HepG2 (cell line): ENCODE results near the gene HAP1. TPM values are rescaled to one million over a fixed set of nuclear protein-coding genes. Genes with fewer than 3 reads are reported as not detected.

Experiments
- AGO2 ChIP-seq: fragments of 200-400 bp; formaldehyde crosslinking; optimal IDR thresholded peaks from 2 replicates; pipeline ENCODE3; 2017; ENCODE audit warnings: mild to moderate bottlenecking, low read depth, low read length, moderate library complexity
- ATAD3A ChIP-seq: sonication (generic); formaldehyde crosslinking; IDR thresholded peaks from 2 replicates; pipeline ENCODE4 v1.4.0; 2020; ENCODE audit warnings: missing genetic modification reagents
- CEBPZ ChIP-seq: IDR thresholded peaks from 2 replicates; pipeline ENCODE4 v1.6.1; 2012; ENCODE audit warnings: low read length, improper control_type of control experiment
- DNMT3B ChIP-seq: conservative IDR thresholded peaks from 2 replicates; pipeline ENCODE4 v1.6.1; 2016; ENCODE audit warnings: missing biosample characterization, control low read depth
- FOXK2 ChIP-seq: fragments of 450-650 bp; IDR thresholded peaks from 2 replicates; pipeline ENCODE4 v1.6.1; 2016
- FOXP1 ChIP-seq, 2 experiments: fragments of 450-650 bp in 1 of 2; IDR thresholded peaks; 2 replicates each; pipeline ENCODE4 v1.6.1; 2017 to 2018; ENCODE audit warnings: antibody characterized with exemption in 1 of 2
- HES4 ChIP-seq: sonication (generic); formaldehyde crosslinking; IDR thresholded peaks from 2 replicates; pipeline ENCODE4 v1.9.0; 2021; ENCODE audit warnings: mild to moderate bottlenecking, missing genetic modification reagents, borderline replicate concordance
- KLF12 ChIP-seq: sonication (generic); formaldehyde crosslinking; IDR thresholded peaks from 2 replicates; pipeline ENCODE4 v1.4.0; 2020; ENCODE audit warnings: missing genetic modification reagents, borderline replicate concordance
- MBNL3 ChIP-seq: fragments of 250-450 bp; sonication (Bioruptor Pico); conservative IDR thresholded peaks from 2 replicates; pipeline ENCODE4 v1.8.0; 2022; ENCODE audit warnings: mild to moderate bottlenecking, inconsistent platforms
- MLX ChIP-seq: IDR thresholded peaks from 2 replicates; pipeline ENCODE4 v1.6.1; 2016
- NPAS2 ChIP-seq: sonication (generic); formaldehyde crosslinking; IDR thresholded peaks from 2 replicates; pipeline ENCODE4 v1.8.0; 2022; ENCODE audit warnings: mild to moderate bottlenecking, missing genetic modification reagents, borderline replicate concordance
- PHF8 ChIP-seq: sonication (generic); formaldehyde crosslinking; IDR thresholded peaks from 2 replicates; pipeline ENCODE4 v1.5.0; 2020; ENCODE audit warnings: missing genetic modification reagents
- PTBP1 ChIP-seq: fragments of 200-400 bp; formaldehyde crosslinking; IDR thresholded peaks from 2 replicates; pipeline ENCODE4 v1.6.1; 2018; ENCODE audit warnings: low read length, low read depth; ENCODE audit not compliant: poor library complexity, severe bottlenecking
- RELA ChIP-seq: sonication (generic); formaldehyde crosslinking; IDR thresholded peaks from 2 replicates; pipeline ENCODE4 v1.4.0; 2020; ENCODE audit warnings: missing genetic modification reagents
- REXO4 ChIP-seq: sonication (generic); formaldehyde crosslinking; IDR thresholded peaks from 2 replicates; pipeline ENCODE4 v1.8.0; 2022; ENCODE audit warnings: missing genetic modification reagents, mild to moderate bottlenecking, borderline replicate concordance
- SETDB1 ChIP-seq: sonication (generic); formaldehyde crosslinking; IDR thresholded peaks from 2 replicates; pipeline ENCODE4 v1.5.1; 2020; ENCODE audit warnings: missing genetic modification reagents, mild to moderate bottlenecking, borderline replicate concordance
- SUZ12 ChIP-seq: fragments of 150-350 bp; IDR thresholded peaks from 2 replicates; pipeline ENCODE4 v1.6.1; 2014; ENCODE audit warnings: low read depth, low read length
- ZBTB7B ChIP-seq: sonication (generic); formaldehyde crosslinking; IDR thresholded peaks from 2 replicates; pipeline ENCODE4 v1.4.0; 2020; ENCODE audit warnings: missing genetic modification reagents
- ZKSCAN8 ChIP-seq: IDR thresholded peaks from 2 replicates; pipeline ENCODE4 v1.6.1; 2016; ENCODE audit warnings: borderline replicate concordance, missing genetic modification reagents, missing compliant biosample characterization
- ZNF24 ChIP-seq: fragments of 450-650 bp; IDR thresholded peaks from 2 replicates; pipeline ENCODE4 v1.6.1; 2017; ENCODE audit warnings: antibody characterized with exemption, mild to moderate bottlenecking
- ZNF30 ChIP-seq: sonication (generic); formaldehyde crosslinking; IDR thresholded peaks from 2 replicates; pipeline ENCODE4 v1.5.0; 2020; ENCODE audit warnings: mild to moderate bottlenecking, missing genetic modification reagents
- ZNF512 ChIP-seq: sonication (generic); formaldehyde crosslinking; IDR thresholded peaks from 2 replicates; pipeline ENCODE4 v1.4.0; 2020; ENCODE audit warnings: mild to moderate bottlenecking, missing genetic modification reagents
- ZNF567 ChIP-seq: sonication (generic); formaldehyde crosslinking; IDR thresholded peaks from 2 replicates; pipeline ENCODE4 v1.8.1; 2023; ENCODE audit warnings: mild to moderate bottlenecking, missing genetic modification reagents, borderline replicate concordance
- ZNF629 ChIP-seq: sonication (generic); formaldehyde crosslinking; conservative IDR thresholded peaks from 2 replicates; pipeline ENCODE4 v1.5.0; 2020; ENCODE audit warnings: missing genetic modification reagents
- ZNF670 ChIP-seq: sonication (generic); formaldehyde crosslinking; IDR thresholded peaks from 2 replicates; pipeline ENCODE4 v1.8.0; 2022; ENCODE audit warnings: mild to moderate bottlenecking, missing genetic modification reagents, borderline replicate concordance
- ZNF773 ChIP-seq: sonication (generic); formaldehyde crosslinking; IDR thresholded peaks from 2 replicates; pipeline ENCODE4 v1.4.0; 2020; ENCODE audit warnings: missing genetic modification reagents, borderline replicate concordance
- polyA plus RNA-seq, 8 experiments: library from polyadenylated mRNA; depleted of rRNA in 3 of 8; stranded (reverse) in 7 of 8; unstranded in 1 of 8; fragments of >200 nt; fragmentation: Illumina TruSeq in 4 of 8; extraction: Trizol in 4 of 8; gene quantifications; 2 replicates each; pipeline versions ENCODE4 v1.2.1 to v1.2.3, GENCODE V29; 2011 to 2016; ENCODE audit warnings: low read depth in 4 of 8, missing spikeins in 1 of 8, mixed read lengths in 1 of 8; ENCODE audit not compliant: insufficient read depth in 1 of 8
- total RNA-seq, 5 experiments: library from RNA; depleted of rRNA; stranded (reverse); fragments of >200 nt; fragmentation: Illumina TruSeq; extraction: Trizol; gene quantifications; 2 replicates each; pipeline ENCODE4 v1.2.3, GENCODE V29; 2016; ENCODE audit warnings: low read depth in 1 of 5

HAP1 gene
- total and polyA plus RNA-seq, 2 of the 13 experiments (the other 11 are each of a cell fraction or from before 2014, with no cell fraction given): 0.07 TPM

GRCh38 chr17:41688641-41689496 is 45.6 kb downstream of the HAP1 start, which contains the start of gene EIF1 (continued):
- TF ChIP-seq ZNF512: peak; percentile 90
- TF ChIP-seq DNMT3B: no peak; the same call in 1 of the 2 replicates
- TF ChIP-seq ATAD3A (CRISPR knock-in tag): no peak
- 0 out of 2 replicates have a peak, but pooled peaks have one; percentile 35 for TF ChIP-seq ZBTB7B (CRISPR knock-in tag)
- TF ChIP-seq RELA: peak; percentile 57; the same call in 1 of the 2 replicates
- no peak for TF ChIP-seq CEBPZ
- TF ChIP-seq ZNF24: peak; percentile 78
- peak; percentile 80 for TF ChIP-seq ZNF670 (CRISPR knock-in tag)
- peak; percentile 45; the same call in 1 of the 2 replicates for TF ChIP-seq ZNF629
- peak; percentile 99 for TF ChIP-seq KLF12
- TF ChIP-seq ZNF567 (CRISPR knock-in tag): peak; percentile 32
- TF ChIP-seq ZKSCAN8: no peak
- TF ChIP-seq MBNL3 (CRISPR knock-in tag): peak; percentile 88; the same call in 1 of the 2 replicates
- TF ChIP-seq NPAS2: no peak
- TF ChIP-seq ZNF773 (CRISPR knock-in tag): no peak
- TF ChIP-seq HES4 (CRISPR knock-in tag): peak; percentile 86; the same call in 1 of the 2 replicates
- no peak; the same call in 1 of the 2 replicates for TF ChIP-seq MLX
- TF ChIP-seq SUZ12: no peak
- no peak for TF ChIP-seq REXO4
- peak; percentile 100 for TF ChIP-seq AGO2
- TF ChIP-seq PHF8: peak; percentile 92
- no peak for TF ChIP-seq FOXP1 (IDR thresholded peaks at IDR 0.05)
- TF ChIP-seq FOXP1 (CRISPR knock-in tag; IDR thresholded peaks at IDR 0.05): 0 out of 2 replicates have a peak, but pooled peaks have one; percentile 13
- TF ChIP-seq FOXK2: peak; percentile 48; the same call in 1 of the 2 replicates
- no peak for TF ChIP-seq SETDB1 (CRISPR knock-in tag)
- TF ChIP-seq ZNF30 (CRISPR knock-in tag): no peak; the same call in 1 of the 2 replicates
- no peak for TF ChIP-seq PTBP1
